ENCODE results near the gene ABCD3.

GRCh38 chr1:94408104-94408830, 9.9 kb upstream of the ABCD3 start:
- TF ChIP-seq, protein P1, sequence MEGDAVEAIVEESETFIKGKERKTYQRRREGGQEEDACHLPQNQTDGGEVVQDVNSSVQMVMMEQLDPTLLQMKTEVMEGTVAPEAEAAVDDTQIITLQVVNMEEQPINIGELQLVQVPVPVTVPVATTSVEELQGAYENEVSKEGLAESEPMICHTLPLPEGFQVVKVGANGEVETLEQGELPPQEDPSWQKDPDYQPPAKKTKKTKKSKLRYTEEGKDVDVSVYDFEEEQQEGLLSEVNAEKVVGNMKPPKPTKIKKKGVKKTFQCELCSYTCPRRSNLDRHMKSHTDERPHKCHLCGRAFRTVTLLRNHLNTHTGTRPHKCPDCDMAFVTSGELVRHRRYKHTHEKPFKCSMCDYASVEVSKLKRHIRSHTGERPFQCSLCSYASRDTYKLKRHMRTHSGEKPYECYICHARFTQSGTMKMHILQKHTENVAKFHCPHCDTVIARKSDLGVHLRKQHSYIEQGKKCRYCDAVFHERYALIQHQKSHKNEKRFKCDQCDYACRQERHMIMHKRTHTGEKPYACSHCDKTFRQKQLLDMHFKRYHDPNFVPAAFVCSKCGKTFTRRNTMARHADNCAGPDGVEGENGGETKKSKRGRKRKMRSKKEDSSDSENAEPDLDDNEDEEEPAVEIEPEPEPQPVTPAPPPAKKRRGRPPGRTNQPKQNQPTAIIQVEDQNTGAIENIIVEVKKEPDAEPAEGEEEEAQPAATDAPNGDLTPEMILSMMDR (IDR thresholded peaks at IDR 0.05; ENCODE audit: insufficient read depth, low read depth, low read length) = no peak
- no peak for TF ChIP-seq EZH2 (IDR thresholded peaks at IDR 0.05; ENCODE audit: insufficient read depth, low read length)

Measured in astrocyte (in vitro differentiated cells and primary cell).